Erythroblast (primary cell): ENCODE results near the gene CPT1A.

Experiments used
- GATA1 ChIP-seq: IDR thresholded peaks from 2 replicates; pipeline ENCODE4 v1.6.1; 2011; ENCODE audit warnings: low read depth, mild to moderate bottlenecking, control low read depth, low read length, moderate library complexity
- POLR2A ChIP-seq: IDR thresholded peaks from 2 replicates; pipeline ENCODE4 v1.6.1; 2011; ENCODE audit warnings: mild to moderate bottlenecking, low read length

DNA sequence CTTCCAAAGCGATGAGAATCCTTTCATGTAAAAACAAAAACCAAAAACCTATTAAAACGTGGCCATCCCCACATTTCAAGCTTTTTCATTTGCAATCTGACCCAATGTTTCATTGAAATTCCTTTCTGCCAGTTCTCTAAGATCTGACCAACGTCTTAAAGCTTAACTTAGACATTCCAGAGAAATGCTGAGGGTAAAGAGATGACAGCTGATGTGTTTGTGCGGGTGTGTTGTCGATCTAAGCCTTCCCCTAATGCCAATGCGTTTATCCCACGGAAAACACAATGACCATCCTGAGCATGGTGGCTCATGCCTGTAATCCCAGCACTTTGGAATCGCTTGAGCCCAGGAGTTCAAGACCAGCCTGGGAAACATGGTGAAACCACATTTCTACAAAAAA is 84.0 kb downstream of the CPT1A start:
- TF ChIP-seq POLR2A (no peak), GATA1 (no peak)
